B cell (primary cell): Measurements from ENCODE around the gene TPCN2. TPM values are rescaled to one million over a fixed set of nuclear protein-coding genes. Genes with fewer than 3 reads are reported as not detected.

Source experiments
- ATAC-seq: fragments of 200-7000 bp; cut with Tn5 transposase; one replicate; pipeline ENCODE4 v1.10.0; 2021; ENCODE audit warnings: low read depth, mild to moderate bottlenecking, moderate number of reproducible peaks, moderate library complexity
- CTCF ChIA-PET: fragments of 350-600 bp; sonication (Branson Sonifier 250); formaldehyde crosslinking; loops from one replicate; lab custom pipeline; 2021; ENCODE audit warnings: antibody characterized with exemption, inconsistent platforms; lab: Charles Lee
- POLR2A ChIA-PET: fragments of 350-600 bp; sonication (Branson Sonifier 250); formaldehyde crosslinking; loops from one replicate; lab custom pipeline; 2021; ENCODE audit warnings: antibody characterized with exemption; lab: Charles Lee
- DNase-seq: peaks from one replicate; pipeline ENCODE4 v3.0.0; 2013
- H2AFZ ChIP-seq: 2 replicates; pipeline ENCODE4 v1.6.1; 2012; ENCODE audit warnings: mild to moderate bottlenecking, low read depth, low read length; ENCODE audit not compliant: insufficient read depth, poor library complexity, severe bottlenecking
- H3K27ac ChIP-seq, 2 donors: 1 replicate in 1 of 2; 2 replicates in 1 of 2; pipeline ENCODE4 v1.5.1; 2012 to 2013; ENCODE audit warnings: low read length in 2 of 2, mild to moderate bottlenecking in 2 of 2, moderate library complexity in 1 of 2
- H3K27me3 ChIP-seq, 4 experiments: fragments of 200-600 bp in 1 of 4; sonication (generic) in 1 of 4; replicated peaks in 1 of 4; 1 replicate in 2 of 4; 2 replicates in 2 of 4; pipeline versions ENCODE4 v1.6.1 to v1.7.0; 2013 to 2016; ENCODE audit warnings: low read length in 3 of 4, mild to moderate bottlenecking in 2 of 4, mixed read lengths in 1 of 4, moderate library complexity in 1 of 4; ENCODE audit not compliant: insufficient read depth in 4 of 4, control insufficient read depth in 3 of 4; ENCODE audit errors: control extremely low read depth in 1 of 4
- H3K36me3 ChIP-seq, 2 experiments: replicated peaks in 1 of 2; 1 replicate in 1 of 2; 2 replicates in 1 of 2; pipeline versions ENCODE4 v1.6.1 to v1.7.1; 2013; ENCODE audit warnings: low read length in 1 of 2; ENCODE audit not compliant: insufficient read depth in 2 of 2, control insufficient read depth in 1 of 2; ENCODE audit errors: control extremely low read depth in 1 of 2, extremely low read depth in 1 of 2
- H3K4me1 ChIP-seq, 2 donors: fragments of 200-600 bp in 1 of 2; sonication (generic) in 1 of 2; 1 replicate in 1 of 2; 2 replicates in 1 of 2; pipeline versions ENCODE4 v1.5.1 to v1.6.1; 2013 to 2017; ENCODE audit warnings: low read length in 2 of 2; ENCODE audit not compliant: control insufficient read depth in 2 of 2, insufficient read depth in 2 of 2
- H3K4me2 ChIP-seq: replicated peaks from 2 replicates; pipeline ENCODE3; 2012; ENCODE audit warnings: mild to moderate bottlenecking, low read depth, low read length; ENCODE audit not compliant: poor library complexity, severe bottlenecking
- H3K4me3 ChIP-seq, 5 experiments: fragments of 200-600 bp in 1 of 5; sonication (generic) in 1 of 5; 1 replicate in 3 of 5; 2 replicates in 2 of 5; pipeline versions ENCODE4 v1.5.1 to v1.7.0; 2011 to 2016; ENCODE audit warnings: low read length in 4 of 5, mild to moderate bottlenecking in 4 of 5, low read depth in 2 of 5, control low read depth in 1 of 5, moderate library complexity in 1 of 5; ENCODE audit not compliant: insufficient read depth in 1 of 5; ENCODE audit errors: control extremely low read depth in 1 of 5, extremely low read depth in 1 of 5
- H3K79me2 ChIP-seq: fragments of 200-600 bp; sonication (generic); one replicate; pipeline ENCODE4 v1.6.0; 2016; ENCODE audit warnings: low read length; ENCODE audit not compliant: control insufficient read depth, insufficient read depth
- H3K9ac ChIP-seq: fragments of 200-600 bp; sonication (generic); 2 replicates; pipeline ENCODE4 v1.6.1; 2017; ENCODE audit warnings: mild to moderate bottlenecking, low read length, moderate library complexity
- H3K9me3 ChIP-seq, 3 donors: one replicate each; pipeline versions ENCODE4 v1.6.1 to v1.7.1; 2013; ENCODE audit warnings: low read length in 2 of 3; ENCODE audit not compliant: control insufficient read depth in 2 of 3, insufficient read depth in 1 of 3; ENCODE audit errors: control extremely low read depth in 1 of 3
- H4K20me1 ChIP-seq: 2 replicates; pipeline ENCODE4 v1.6.0; 2012; ENCODE audit warnings: mild to moderate bottlenecking, low read length; ENCODE audit not compliant: insufficient read depth, control insufficient read depth, poor library complexity, severe bottlenecking
- H3K27ac Mint-ChIP-seq: one replicate; pipeline ENCODE4 v1.8.0; 2021; ENCODE audit warnings: mixed read lengths
- H3K27me3 Mint-ChIP-seq: one replicate; pipeline ENCODE4 v1.8.0; 2021; ENCODE audit warnings: mixed read lengths
- H3K4me1 Mint-ChIP-seq: one replicate; pipeline ENCODE4 v1.8.0; 2021; ENCODE audit warnings: mixed read lengths
- H3K4me3 Mint-ChIP-seq: one replicate; pipeline ENCODE4 v1.8.0; 2021; ENCODE audit warnings: mixed read lengths
- H3K9me3 Mint-ChIP-seq: one replicate; pipeline ENCODE4 v1.8.0; 2022; ENCODE audit warnings: mixed read lengths; ENCODE audit not compliant: insufficient read depth
- CTCF ChIP-seq: fragments of 200-600 bp; IDR thresholded peaks from one replicate; pipeline ENCODE4 v1.8.0; 2022; ENCODE audit warnings: antibody characterized with exemption, mild to moderate bottlenecking
- EZH2 ChIP-seq: IDR thresholded peaks from 2 replicates; pipeline ENCODE4 v1.6.1; 2012; ENCODE audit warnings: borderline replicate concordance, low read depth, mild to moderate bottlenecking, moderate library complexity, low read length; ENCODE audit not compliant: insufficient read depth, poor library complexity, severe bottlenecking
- WGBS: methylation state at CpG from one replicate; pipeline ENCODE4 v1.1.5; 2013; ENCODE audit warnings: missing lambda C conversion rate; ENCODE audit not compliant: insufficient coverage; 5-methylcytosine and 5-hydroxymethylcytosine counted together
- intact Hi-C: fragments of 100-400 bp; cut with micrococcal nuclease; formaldehyde crosslinking; loops from one replicate; pipeline ENCODE4 v1.10.0; 2022
- polyA plus RNA-seq: library from polyadenylated mRNA; depleted of rRNA; stranded (reverse); fragments of >200 nt; gene quantifications from 2 replicates; pipeline ENCODE4 v1.2.3, GENCODE V29; 2012
- total RNA-seq, 2 donors: library from RNA; stranded (reverse); fragments of 120-200 nt in 1 of 2; gene quantifications; 1 replicate in 1 of 2; 2 replicates in 1 of 2; pipeline versions ENCODE4 v1.2.3 to v1.2.4, GENCODE V29; 2013 to 2022

Gene TPCN2
- total and polyA plus RNA-seq, 2 donors (not counting 1 experiment from before 2014, with no cell fraction given): 16.8 to 71.4 TPM

- ChIA-PET POLR2A (no interaction called here), CTCF (interaction anchor here (1.9 kb wide), 1 partner anchor 19 kb away, joined by 4 read pairs; no protein-coding TSS in a partner anchor)
- Histone ChIP-seq H3K4me2 (no peak overlapping the region), H3K4me3 (no peak overlapping the region), H3K79me2 (no peaks in the 10 kb centered on the region), H3K36me3 (no peaks in the 10 kb centered on the region), H2AFZ (no peak overlapping the region), H3K9me3 (peaks cover 0 to 10% (median 0%) of the 10 kb centered on the region in 3 donors), H3K4me1 (peaks cover 22 to 32% of the 10 kb centered on the region in 2 donors), H3K27me3 (peaks cover 0 to 1% (median 0%) of the 10 kb centered on the region in 4 experiments), H3K27ac (no peak overlapping the region), H4K20me1 (no peaks in the 10 kb centered on the region), H3K9ac (no peak overlapping the region)
- intact Hi-C loops: no loop called here
- Mint-ChIP-seq H3K27ac (no peak overlapping the region), H3K27me3 (no peaks in the 10 kb centered on the region), H3K9me3 (no peaks in the 10 kb centered on the region), H3K4me3 (no peak overlapping the region), H3K4me1 (peaks cover 24% of the 10 kb centered on the region)
- ATAC-seq (no peak), DNase-seq (no peak)
- no peak for TF ChIP-seq EZH2
- TF ChIP-seq CTCF: no peak
- WGBS: 59% methylated on average over 8 of the region's 9 CpGs
Measured at GRCh38 chr11:69121021-69121420, 72.3 kb downstream of the TPCN2 start.

- Histone ChIP-seq H3K9ac (no peak overlapping the region), H3K27me3 (peaks cover 0 to 2% (median 0%) of the 10 kb centered on the region in 4 experiments), H4K20me1 (no peaks in the 10 kb centered on the region), H3K79me2 (no peaks in the 10 kb centered on the region), H3K36me3 (no peaks in the 10 kb centered on the region), H3K4me1 (peaks cover 22 to 32% of the 10 kb centered on the region in 2 donors), H3K27ac (no peak overlapping the region), H3K4me3 (no peak overlapping the region), H3K4me2 (no peak overlapping the region), H3K9me3 (peaks cover 0 to 10% (median 0%) of the 10 kb centered on the region in 3 donors), H2AFZ (no peak overlapping the region)
- no peak for DNase-seq
- intact Hi-C loops: no loop called here
- WGBS: 91% methylated on average over 19 of the region's 19 CpGs
- CTCF ChIA-PET: interaction anchor here (1.9 kb wide), 1 partner anchor 19 kb away, joined by 4 read pairs; no protein-coding TSS in a partner anchor
- Mint-ChIP-seq H3K27ac (no peak overlapping the region), H3K27me3 (no peaks in the 10 kb centered on the region), H3K4me3 (peak overlapping the region; percentile 5), H3K9me3 (no peaks in the 10 kb centered on the region), H3K4me1 (peaks cover 24% of the 10 kb centered on the region)
- TF ChIP-seq EZH2 (no peak), CTCF (no peak)
- ATAC-seq: no peak
- POLR2A ChIA-PET: no interaction called here
Measured at GRCh38 chr11:69121621-69122325, 73.0 kb downstream of the TPCN2 start.
